ENCODE measurements around the gene BTF3L4.

DNA sequence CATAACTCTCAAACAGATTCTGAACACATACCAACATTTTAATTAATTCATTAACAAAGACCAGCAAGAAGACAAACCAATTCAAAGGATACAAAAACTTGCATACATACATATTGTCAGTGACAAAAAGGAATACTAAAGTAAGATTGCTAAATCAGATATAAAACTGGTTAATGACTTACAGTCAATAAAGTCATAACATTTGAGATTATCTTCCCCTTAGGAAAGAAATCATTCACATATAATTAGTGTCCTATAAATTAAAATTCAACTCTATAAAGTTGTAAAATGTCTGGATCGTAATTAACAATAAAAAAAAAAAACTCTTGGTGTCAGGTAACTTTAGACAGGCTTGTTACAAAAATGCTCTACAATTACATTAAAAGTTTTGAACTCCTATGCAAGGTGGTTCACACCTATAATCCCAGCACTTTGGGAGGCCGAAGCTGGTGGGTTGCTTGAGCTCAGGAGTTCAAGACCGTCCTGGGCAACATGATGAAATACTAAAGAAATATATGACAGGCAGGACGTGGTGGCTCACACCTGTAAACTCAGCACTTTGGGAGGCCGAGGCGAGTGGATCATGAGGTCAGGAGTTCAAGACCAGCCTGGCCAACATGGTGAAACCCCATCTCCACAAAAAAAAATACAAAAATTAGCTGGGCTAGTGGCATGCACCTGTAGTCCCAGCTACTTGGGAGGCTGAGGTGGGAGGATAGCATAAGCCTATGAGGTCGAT lies 47.9 kb upstream of the BTF3L4 start:
- TF ChIP-seq, protein P1, sequence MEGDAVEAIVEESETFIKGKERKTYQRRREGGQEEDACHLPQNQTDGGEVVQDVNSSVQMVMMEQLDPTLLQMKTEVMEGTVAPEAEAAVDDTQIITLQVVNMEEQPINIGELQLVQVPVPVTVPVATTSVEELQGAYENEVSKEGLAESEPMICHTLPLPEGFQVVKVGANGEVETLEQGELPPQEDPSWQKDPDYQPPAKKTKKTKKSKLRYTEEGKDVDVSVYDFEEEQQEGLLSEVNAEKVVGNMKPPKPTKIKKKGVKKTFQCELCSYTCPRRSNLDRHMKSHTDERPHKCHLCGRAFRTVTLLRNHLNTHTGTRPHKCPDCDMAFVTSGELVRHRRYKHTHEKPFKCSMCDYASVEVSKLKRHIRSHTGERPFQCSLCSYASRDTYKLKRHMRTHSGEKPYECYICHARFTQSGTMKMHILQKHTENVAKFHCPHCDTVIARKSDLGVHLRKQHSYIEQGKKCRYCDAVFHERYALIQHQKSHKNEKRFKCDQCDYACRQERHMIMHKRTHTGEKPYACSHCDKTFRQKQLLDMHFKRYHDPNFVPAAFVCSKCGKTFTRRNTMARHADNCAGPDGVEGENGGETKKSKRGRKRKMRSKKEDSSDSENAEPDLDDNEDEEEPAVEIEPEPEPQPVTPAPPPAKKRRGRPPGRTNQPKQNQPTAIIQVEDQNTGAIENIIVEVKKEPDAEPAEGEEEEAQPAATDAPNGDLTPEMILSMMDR (conservative IDR thresholded peaks at IDR 0.05; ENCODE audit: low read depth, low read length) = no peak
- TF ChIP-seq EZH2 (IDR thresholded peaks at IDR 0.05; ENCODE audit: low read length, unreplicated experiment) (no peak), EZH2phosphoT487 (IDR thresholded peaks at IDR 0.05; ENCODE audit: borderline replicate concordance, low read length) (no peak)
